RPMI7951 (cell line): Measurements from ENCODE around the gene PTGER1. TPM values are rescaled to one million over a fixed set of nuclear protein-coding genes. Genes with fewer than 3 reads are reported as not detected.
"Not testable (repeated sequence)": the region's sequence is repeated elsewhere in the genome, so short reads cannot be mapped to it uniquely, and the experiment has no call there.

ENCODE experiments used
- DNase-seq: peaks from one replicate; pipeline ENCODE4 v3.0.0-alpha.2; 2012; ENCODE audit warnings: low read depth
- total RNA-seq: library from RNA; depleted of rRNA; stranded (reverse); fragments of >200 nt; shearing (Covaris generic); gene quantifications from 2 replicates; pipeline ENCODE4 v1.2.3, GENCODE V29; 2014

PTGER1 gene
- total RNA-seq, 1 experiment from 2014 or later: 0.60 TPM

GRCh38 chr19:14474827-14475226 lies 327 bp downstream of the PTGER1 start:
- DNase-seq: no peak

GRCh38 chr19:14473978-14474578 lies 1.1 kb downstream of the PTGER1 start:
- DNase-seq: no peak

GRCh38 chr19:14473073-14473977 lies 1.8 kb downstream of the PTGER1 start:
- DNase-seq: no peak

GRCh38 chr19:14472202-14472938 lies 2.8 kb downstream of the PTGER1 start:
- peak; percentile 48 for DNase-seq

- DNase-seq: no peak
These were observed 3.5 kb downstream of the PTGER1 start for GRCh38 chr19:14471436-14472187.

- no peak for DNase-seq
These were observed 4.9 kb downstream of the PTGER1 start for GRCh38 chr19:14470031-14470876.

- no peak for DNase-seq
These were observed 7.3 kb downstream of the PTGER1 start for GRCh38 chr19:14467816-14468215.

- DNase-seq: no peak
These were observed 7.8 kb downstream of the PTGER1 start for GRCh38 chr19:14467391-14467790.

GRCh38 chr19:14463747-14464146 lies 11.4 kb downstream of the PTGER1 start:
- DNase-seq: no peak

GRCh38 chr19:14462401-14462800 lies 12.8 kb downstream of the PTGER1 start:
- not testable (repeated sequence) for DNase-seq

GRCh38 chr19:14460935-14461334 lies 14.2 kb downstream of the PTGER1 start:
- no peak for DNase-seq

- DNase-seq: no peak
These were observed 15.5 kb downstream of the PTGER1 start for GRCh38 chr19:14459703-14460102.

- not testable (repeated sequence) for DNase-seq
These were observed 22.9 kb downstream of the PTGER1 start for GRCh38 chr19:14452303-14452702.

- no peak for DNase-seq
These were observed 24.3 kb downstream of the PTGER1 start for GRCh38 chr19:14450876-14451275.

GRCh38 chr19:14450168-14450874 lies 24.8 kb downstream of the PTGER1 start:
- DNase-seq: peak; percentile 39

- no peak for DNase-seq
These were observed 25.8 kb downstream of the PTGER1 start for GRCh38 chr19:14449321-14449720.

- no peak for DNase-seq
These were observed 28.7 kb downstream of the PTGER1 start for GRCh38 chr19:14446336-14447036.

- no peak for DNase-seq
These were observed 31.4 kb downstream of the PTGER1 start for GRCh38 chr19:14443632-14444216.
